Measurements from ENCODE around the gene JAG2. TPM values are rescaled to one million over a fixed set of nuclear protein-coding genes. Genes with fewer than 3 reads are reported as not detected.
A peak's percentile ranks its signal among the peaks of the same experiment; 100 is the strongest.

The JAG2 gene
- total RNA-seq, 1 experiment from 2014 or later = 43.7 TPM

GRCh38 chr14:105141486-105142281 lies 26.9 kb downstream of the JAG2 start:
- ChIA-PET CTCF (no interaction called here), POLR2A (no interaction called here)
- BruUV-seq (replicated peaks) = TSS peak; percentile 92
- no peak overlapping the region for H3K27ac ChIP-seq (ENCODE audit: low read length)
- ATAC-seq = no peak
- H3K4me3 ChIP-seq (ENCODE audit: low read depth in 2 of 2, low read length in 2 of 2) = no peak overlapping the region
- in situ Hi-C loops (cut with HindIII; ENCODE audit: low pct_unique_long_range_greater_than_20kb, low sequenced_read_pairs) (no loop called here), intact Hi-C loops (cut with micrococcal nuclease; ENCODE audit: unreplicated experiment) (no loop called here)
- H3K36me3 ChIP-seq (ENCODE audit: control insufficient read depth, insufficient read depth, low read length) = no peaks in the 10 kb centered on the region
- no peak for DNase-seq (ENCODE audit: low read depth, low spot score)
- H3K9me3 ChIP-seq (ENCODE audit: control insufficient read depth, insufficient read depth, low read depth, low read length) = no peaks in the 10 kb centered on the region
- no peaks in the 10 kb centered on the region for H3K27me3 ChIP-seq (ENCODE audit: control insufficient read depth, insufficient read depth, low read length)
- H3K4me1 ChIP-seq (ENCODE audit: control insufficient read depth, insufficient read depth, low read length) = no peaks in the 10 kb centered on the region
- TF ChIP-seq SIN3A (IDR thresholded peaks at IDR 0.05; ENCODE audit: borderline replicate concordance, insufficient read depth, low read depth, low read length) (no peak), TCF7L2 (IDR thresholded peaks at IDR 0.05; ENCODE audit: low read depth, low read length) (no peak), CTCF (IDR thresholded peaks at IDR 0.05) (no peak), POLR2AphosphoS5 (IDR thresholded peaks at IDR 0.05; ENCODE audit: low read depth, low read length) (no peak), REST (IDR thresholded peaks at IDR 0.05; ENCODE audit: insufficient read depth in 1 of 2, low read depth in 2 of 2, low read length in 1 of 2) (no peak)

GRCh38 chr14:105141026-105141425 lies 27.6 kb downstream of the JAG2 start:
- TF ChIP-seq TCF7L2 (IDR thresholded peaks at IDR 0.05; ENCODE audit: low read depth, low read length) (no peak), SIN3A (IDR thresholded peaks at IDR 0.05; ENCODE audit: borderline replicate concordance, insufficient read depth, low read depth, low read length) (no peak), REST (IDR thresholded peaks at IDR 0.05; ENCODE audit: insufficient read depth in 1 of 2, low read depth in 2 of 2, low read length in 1 of 2) (no peak), POLR2AphosphoS5 (IDR thresholded peaks at IDR 0.05; ENCODE audit: low read depth, low read length) (no peak), CTCF (IDR thresholded peaks at IDR 0.05) (no peak)
- H3K27me3 ChIP-seq (ENCODE audit: control insufficient read depth, insufficient read depth, low read length) = no peaks in the 10 kb centered on the region
- no peak overlapping the region for H3K4me3 ChIP-seq (ENCODE audit: low read depth in 2 of 2, low read length in 2 of 2)
- ChIA-PET CTCF (no interaction called here), POLR2A (no interaction called here)
- DNase-seq (ENCODE audit: low read depth, low spot score) (no peak), ATAC-seq (no peak)
- H3K9me3 ChIP-seq (ENCODE audit: control insufficient read depth, insufficient read depth, low read depth, low read length) = no peaks in the 10 kb centered on the region
- in situ Hi-C loops (cut with HindIII; ENCODE audit: low pct_unique_long_range_greater_than_20kb, low sequenced_read_pairs) = no loop called here
- H3K4me1 ChIP-seq (ENCODE audit: control insufficient read depth, insufficient read depth, low read length) = no peaks in the 10 kb centered on the region
- H3K27ac ChIP-seq (ENCODE audit: low read length) = no peak overlapping the region
- H3K36me3 ChIP-seq (ENCODE audit: control insufficient read depth, insufficient read depth, low read length) = no peaks in the 10 kb centered on the region
- intact Hi-C loops (cut with micrococcal nuclease; ENCODE audit: unreplicated experiment) = no loop called here
- no TSS peak for BruUV-seq (replicated peaks)

Data from Panc1 (cell line).